Panc1 (cell line): ENCODE data around the gene USP4.

Experiments used
- CTCF ChIP-seq: fragments of 450-650 bp; IDR thresholded peaks from 2 replicates; pipeline ENCODE4 v1.5.1; 2017; ENCODE audit warnings: mild to moderate bottlenecking
- TF ChIP-seq, protein P1 (sequence below), 2 experiments: IDR thresholded peaks; 2 replicates each; pipeline ENCODE4 v1.6.1; 2011 to 2012; ENCODE audit warnings: low read depth in 2 of 2, control low read depth in 1 of 2, low read length in 1 of 2, mild to moderate bottlenecking in 1 of 2, moderate library complexity in 1 of 2; ENCODE audit not compliant: insufficient read depth in 1 of 2

DNA sequence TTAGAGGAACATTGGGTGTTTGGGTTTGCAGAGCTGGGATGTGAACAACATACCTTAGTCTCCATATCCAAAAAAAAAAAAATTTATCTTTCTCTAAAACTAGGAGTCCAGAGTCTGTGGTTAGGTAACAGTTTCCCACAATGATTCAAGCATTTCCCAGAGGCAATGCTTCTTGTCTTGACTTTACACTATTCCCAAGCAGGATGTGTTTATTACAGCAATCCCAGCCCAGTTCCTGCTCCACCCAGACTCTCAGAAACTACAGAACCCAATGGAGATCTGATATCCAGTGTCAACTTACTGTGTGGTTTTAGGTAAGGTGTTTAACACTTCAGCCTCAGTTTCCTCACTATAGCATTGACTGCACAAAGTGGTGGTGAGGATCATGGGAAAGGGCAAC is 60.5 kb downstream of the USP4 start:
- no peak for TF ChIP-seq CTCF
- TF ChIP-seq, protein P1, sequence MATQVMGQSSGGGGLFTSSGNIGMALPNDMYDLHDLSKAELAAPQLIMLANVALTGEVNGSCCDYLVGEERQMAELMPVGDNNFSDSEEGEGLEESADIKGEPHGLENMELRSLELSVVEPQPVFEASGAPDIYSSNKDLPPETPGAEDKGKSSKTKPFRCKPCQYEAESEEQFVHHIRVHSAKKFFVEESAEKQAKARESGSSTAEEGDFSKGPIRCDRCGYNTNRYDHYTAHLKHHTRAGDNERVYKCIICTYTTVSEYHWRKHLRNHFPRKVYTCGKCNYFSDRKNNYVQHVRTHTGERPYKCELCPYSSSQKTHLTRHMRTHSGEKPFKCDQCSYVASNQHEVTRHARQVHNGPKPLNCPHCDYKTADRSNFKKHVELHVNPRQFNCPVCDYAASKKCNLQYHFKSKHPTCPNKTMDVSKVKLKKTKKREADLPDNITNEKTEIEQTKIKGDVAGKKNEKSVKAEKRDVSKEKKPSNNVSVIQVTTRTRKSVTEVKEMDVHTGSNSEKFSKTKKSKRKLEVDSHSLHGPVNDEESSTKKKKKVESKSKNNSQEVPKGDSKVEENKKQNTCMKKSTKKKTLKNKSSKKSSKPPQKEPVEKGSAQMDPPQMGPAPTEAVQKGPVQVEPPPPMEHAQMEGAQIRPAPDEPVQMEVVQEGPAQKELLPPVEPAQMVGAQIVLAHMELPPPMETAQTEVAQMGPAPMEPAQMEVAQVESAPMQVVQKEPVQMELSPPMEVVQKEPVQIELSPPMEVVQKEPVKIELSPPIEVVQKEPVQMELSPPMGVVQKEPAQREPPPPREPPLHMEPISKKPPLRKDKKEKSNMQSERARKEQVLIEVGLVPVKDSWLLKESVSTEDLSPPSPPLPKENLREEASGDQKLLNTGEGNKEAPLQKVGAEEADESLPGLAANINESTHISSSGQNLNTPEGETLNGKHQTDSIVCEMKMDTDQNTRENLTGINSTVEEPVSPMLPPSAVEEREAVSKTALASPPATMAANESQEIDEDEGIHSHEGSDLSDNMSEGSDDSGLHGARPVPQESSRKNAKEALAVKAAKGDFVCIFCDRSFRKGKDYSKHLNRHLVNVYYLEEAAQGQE (IDR thresholded peaks at IDR 0.05; ENCODE audit: insufficient read depth in 1 of 2, low read depth in 2 of 2, low read length in 1 of 2): no peak
